HT1080 (cell line): ENCODE measurements around the gene TRIM21. TPM values are rescaled to one million over a fixed set of nuclear protein-coding genes. Genes with fewer than 3 reads are reported as not detected.

Experiments used
- total RNA-seq: library from RNA; depleted of rRNA; stranded (reverse); fragments of >200 nt; shearing (Covaris generic); gene quantifications from 2 replicates; pipeline ENCODE4 v1.2.3, GENCODE V29; 2014; rRNA removed

TRIM21 gene
- total RNA-seq, 1 experiment from 2014 or later, result 30.5 TPM

Other genes starting within 250 kb of the TRIM21 start
- gene OR52B4, start 25.3 kb downstream of the TRIM21 start, total RNA-seq, result not detected in 2 replicates
- gene OR52K2, start 55.6 kb upstream of the TRIM21 start, total RNA-seq, result not detected in 2 replicates
- not detected in 2 replicates for gene OR52K1, start 88.9 kb upstream of the TRIM21 start, total RNA-seq
- not detected in 2 replicates for gene OR52M1, start 151.5 kb upstream of the TRIM21 start, total RNA-seq
- not detected in 2 replicates for gene OR52I2, start 188.0 kb upstream of the TRIM21 start, total RNA-seq
- gene OR52I1, start 200.3 kb upstream of the TRIM21 start, total RNA-seq, result not detected in 2 replicates
- gene TRIM68, start 214.5 kb upstream of the TRIM21 start, total RNA-seq, result 7.7 and 8.3 TPM in 2 replicates
- gene OR51D1, start 243.8 kb upstream of the TRIM21 start, total RNA-seq, result not detected in 2 replicates